Measurements from ENCODE around the gene SGCD. TPM values are rescaled to one million over a fixed set of nuclear protein-coding genes. Genes with fewer than 3 reads are reported as not detected.

The SGCD gene
- total and polyA plus RNA-seq, 8 donors = 10.4 to 15.8 (median 12.5) TPM

DNA sequence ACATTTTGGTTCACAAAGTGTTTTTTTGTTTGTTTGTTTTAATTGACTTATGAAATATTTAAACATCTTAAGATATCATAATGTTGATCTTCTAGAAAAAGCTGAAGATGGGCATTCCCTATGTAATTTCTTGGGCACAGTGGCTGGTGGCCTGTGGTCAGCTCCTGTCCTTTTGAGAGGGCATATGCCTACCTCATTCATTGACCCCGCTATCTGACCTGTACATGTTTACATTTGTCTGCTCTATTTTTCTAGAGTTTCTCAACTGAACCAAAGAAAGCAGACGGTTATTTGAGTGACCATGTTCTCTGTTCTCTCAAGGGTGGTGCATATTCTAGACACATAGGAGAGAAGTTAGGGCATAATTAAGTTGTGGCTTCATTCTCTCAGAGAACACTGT lies 5.3 kb downstream of the SGCD start:
- no peaks in the 10 kb centered on the region for H3K27me3 ChIP-seq
- no peaks in the 10 kb centered on the region for H3K9me3 ChIP-seq
- H3K4me3 ChIP-seq = no peak overlapping the region
- no peaks in the 10 kb centered on the region for H3K4me1 ChIP-seq
- TF ChIP-seq CTCF (IDR thresholded peaks at IDR 0.05) = no peak
- H3K36me3 ChIP-seq = no peaks in the 10 kb centered on the region
- intact Hi-C loops (cut with DNase I) = no loop called here
- DNase-seq (no peak), ATAC-seq (no peak)
- no peak overlapping the region for H3K27ac ChIP-seq

GRCh38 chr5:156339139-156339841 lies 12.3 kb downstream of the SGCD start:
- no peaks in the 10 kb centered on the region for H3K9me3 ChIP-seq
- ATAC-seq (no peak), DNase-seq (no peak)
- no peaks in the 10 kb centered on the region for H3K36me3 ChIP-seq
- intact Hi-C loops (cut with DNase I) = no loop called here
- no peaks in the 10 kb centered on the region for H3K27me3 ChIP-seq
- H3K27ac ChIP-seq = no peak overlapping the region
- no peaks in the 10 kb centered on the region for H3K4me1 ChIP-seq
- no peak overlapping the region for H3K4me3 ChIP-seq
- TF ChIP-seq CTCF (IDR thresholded peaks at IDR 0.05) = no peak

GRCh38 chr5:156340893-156341292 lies 13.9 kb downstream of the SGCD start:
- Histone ChIP-seq H3K4me3 (no peak overlapping the region), H3K9me3 (no peaks in the 10 kb centered on the region), H3K27ac (no peak overlapping the region), H3K4me1 (no peaks in the 10 kb centered on the region), H3K27me3 (no peaks in the 10 kb centered on the region), H3K36me3 (no peaks in the 10 kb centered on the region)
- TF ChIP-seq CTCF (IDR thresholded peaks at IDR 0.05) = no peak
- intact Hi-C loops (cut with DNase I) = no loop called here
- no peak for DNase-seq
- ATAC-seq = no peak

GRCh38 chr5:156350256-156350655 lies 23.3 kb downstream of the SGCD start:
- no peak for TF ChIP-seq CTCF (IDR thresholded peaks at IDR 0.05)
- intact Hi-C loops (cut with DNase I) = no loop called here
- Histone ChIP-seq H3K36me3 (no peaks in the 10 kb centered on the region), H3K27ac (no peak overlapping the region), H3K4me3 (no peak overlapping the region), H3K4me1 (no peaks in the 10 kb centered on the region), H3K9me3 (no peaks in the 10 kb centered on the region), H3K27me3 (no peaks in the 10 kb centered on the region)
- DNase-seq (no peak), ATAC-seq (no peak)

DNA sequence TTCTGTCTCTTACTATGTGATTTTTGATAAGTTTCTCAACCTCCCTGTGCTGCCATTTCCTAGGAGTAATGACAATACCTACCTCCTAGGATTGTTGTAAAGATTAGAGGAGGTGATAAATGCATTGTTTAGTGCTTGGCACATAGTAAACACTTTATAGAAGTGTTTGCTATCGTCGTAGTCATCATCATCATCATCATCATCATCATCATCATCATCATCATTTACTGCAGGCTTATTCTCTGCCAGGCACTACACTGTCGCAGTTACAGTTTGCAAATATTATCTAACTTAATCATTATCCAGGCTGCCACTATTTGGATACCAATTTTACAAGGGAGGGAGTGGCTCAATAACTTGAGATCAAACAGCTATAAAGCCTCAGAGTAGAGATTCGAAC lies 24.5 kb downstream of the SGCD start:
- TF ChIP-seq CTCF (IDR thresholded peaks at IDR 0.05) = no peak
- no peak for ATAC-seq
- no peaks in the 10 kb centered on the region for H3K4me1 ChIP-seq
- H3K27me3 ChIP-seq = no peaks in the 10 kb centered on the region
- no peak overlapping the region for H3K4me3 ChIP-seq
- H3K9me3 ChIP-seq = no peaks in the 10 kb centered on the region
- H3K36me3 ChIP-seq = no peaks in the 10 kb centered on the region
- no peak for DNase-seq
- intact Hi-C loops (cut with DNase I) = no loop called here
- H3K27ac ChIP-seq = no peak overlapping the region
